ENCODE measurements around the gene CDO1. TPM values are rescaled to one million over a fixed set of nuclear protein-coding genes. Genes with fewer than 3 reads are reported as not detected.
A peak's percentile ranks its signal among the peaks of the same experiment; 100 is the strongest.
"Not testable (repeated sequence)": the region's sequence is repeated elsewhere in the genome, so short reads cannot be mapped to it uniquely, and the experiment has no call there.

The CDO1 gene
- total and polyA plus RNA-seq, 2 donors: 1.6 to 1.7 TPM

- no peaks in the 10 kb centered on the region for H3K27me3 ChIP-seq (ENCODE audit: control insufficient read depth in 2 of 2, insufficient read depth in 1 of 2, low read length in 1 of 2)
- DNase-seq (ENCODE audit: low read depth in 6 of 9, low spot score in 9 of 9): peak in 6 of 9 donors; percentile 29 to 78 (median 54)
- H3K4me1 ChIP-seq (ENCODE audit: control insufficient read depth in 2 of 2, insufficient read depth in 2 of 2, low read length in 2 of 2): peaks cover 10 to 13% of the 10 kb centered on the region in 2 donors
- H3K27ac ChIP-seq (ENCODE audit: low read depth in 1 of 2, low read length in 1 of 2): no peak overlapping the region
- 63% methylated on average over 10 of the region's 10 CpGs for WGBS
- no peak overlapping the region for H3K4me3 ChIP-seq (ENCODE audit: low read length in 2 of 2)
- H3K36me3 ChIP-seq (ENCODE audit: control insufficient read depth in 2 of 2, insufficient read depth in 2 of 2, low read length in 1 of 2): peaks cover 7 to 31% of the 10 kb centered on the region in 2 donors
- H3K9me3 ChIP-seq (ENCODE audit: control insufficient read depth in 2 of 2, insufficient read depth in 1 of 2, low read length in 1 of 2): no peaks in the 10 kb centered on the region
Observed at GRCh38 chr5:115838885-115839518, 22.5 kb upstream of the CDO1 start.

- no peak overlapping the region for H3K27ac ChIP-seq (ENCODE audit: low read depth in 1 of 2, low read length in 1 of 2)
- no peak for DNase-seq (ENCODE audit: low read depth in 6 of 9, low spot score in 9 of 9)
- no peak overlapping the region for H3K4me3 ChIP-seq (ENCODE audit: low read length in 2 of 2)
- peaks cover 9 to 11% of the 10 kb centered on the region in 2 donors for H3K4me1 ChIP-seq (ENCODE audit: control insufficient read depth in 2 of 2, insufficient read depth in 2 of 2, low read length in 2 of 2)
- H3K27me3 ChIP-seq (ENCODE audit: control insufficient read depth in 2 of 2, insufficient read depth in 1 of 2, low read length in 1 of 2): no peaks in the 10 kb centered on the region
- H3K9me3 ChIP-seq (ENCODE audit: control insufficient read depth in 2 of 2, insufficient read depth in 1 of 2, low read length in 1 of 2): no peaks in the 10 kb centered on the region
- H3K36me3 ChIP-seq (ENCODE audit: control insufficient read depth in 2 of 2, insufficient read depth in 2 of 2, low read length in 1 of 2): peaks cover 7 to 51% of the 10 kb centered on the region in 2 donors
- over 99% methylated on average over 4 of the region's 4 CpGs for WGBS
Observed at GRCh38 chr5:115835481-115835880, 19.0 kb upstream of the CDO1 start.

- no peaks in the 10 kb centered on the region for H3K4me1 ChIP-seq (ENCODE audit: control insufficient read depth in 2 of 2, insufficient read depth in 2 of 2, low read length in 2 of 2)
- 58% methylated on average over 2 of the region's 2 CpGs for WGBS
- peak in 1 of 9 donors; percentile 46 for DNase-seq (ENCODE audit: low read depth in 6 of 9, low spot score in 9 of 9)
- H3K27ac ChIP-seq (ENCODE audit: low read depth in 1 of 2, low read length in 1 of 2): no peak overlapping the region
- no peaks in the 10 kb centered on the region for H3K9me3 ChIP-seq (ENCODE audit: control insufficient read depth in 2 of 2, insufficient read depth in 1 of 2, low read length in 1 of 2)
- H3K27me3 ChIP-seq (ENCODE audit: control insufficient read depth in 2 of 2, insufficient read depth in 1 of 2, low read length in 1 of 2): no peaks in the 10 kb centered on the region
- no peak overlapping the region for H3K4me3 ChIP-seq (ENCODE audit: low read length in 2 of 2)
- peaks cover 7 to 51% of the 10 kb centered on the region in 2 donors for H3K36me3 ChIP-seq (ENCODE audit: control insufficient read depth in 2 of 2, insufficient read depth in 2 of 2, low read length in 1 of 2)
Observed at GRCh38 chr5:115831163-115831768, 14.8 kb upstream of the CDO1 start.

GRCh38 chr5:115829913-115830312 lies 13.5 kb upstream of the CDO1 start:
- Histone ChIP-seq H3K36me3 (ENCODE audit: control insufficient read depth in 2 of 2, insufficient read depth in 2 of 2, low read length in 1 of 2) (peaks cover 0 to 40% of the 10 kb centered on the region in 2 donors), H3K27me3 (ENCODE audit: control insufficient read depth in 2 of 2, insufficient read depth in 1 of 2, low read length in 1 of 2) (no peaks in the 10 kb centered on the region), H3K4me3 (ENCODE audit: low read length in 2 of 2) (no peak overlapping the region), H3K9me3 (ENCODE audit: control insufficient read depth in 2 of 2, insufficient read depth in 1 of 2, low read length in 1 of 2) (no peaks in the 10 kb centered on the region), H3K4me1 (ENCODE audit: control insufficient read depth in 2 of 2, insufficient read depth in 2 of 2, low read length in 2 of 2) (no peaks in the 10 kb centered on the region), H3K27ac (ENCODE audit: low read depth in 1 of 2, low read length in 1 of 2) (no peak overlapping the region)
- WGBS: 99% methylated on average over 5 of the region's 5 CpGs
- DNase-seq (ENCODE audit: low read depth in 6 of 9, low spot score in 9 of 9): no peak

- Histone ChIP-seq H3K4me1 (ENCODE audit: control insufficient read depth in 2 of 2, insufficient read depth in 2 of 2, low read length in 2 of 2) (no peaks in the 10 kb centered on the region), H3K9me3 (ENCODE audit: control insufficient read depth in 2 of 2, insufficient read depth in 1 of 2, low read length in 1 of 2) (no peaks in the 10 kb centered on the region), H3K27me3 (ENCODE audit: control insufficient read depth in 2 of 2, insufficient read depth in 1 of 2, low read length in 1 of 2) (no peaks in the 10 kb centered on the region), H3K36me3 (ENCODE audit: control insufficient read depth in 2 of 2, insufficient read depth in 2 of 2, low read length in 1 of 2) (peaks cover 0 to 18% of the 10 kb centered on the region in 2 donors), H3K4me3 (ENCODE audit: low read length in 2 of 2) (no peak overlapping the region), H3K27ac (ENCODE audit: low read depth in 1 of 2, low read length in 1 of 2) (no peak overlapping the region)
- no peak for DNase-seq (ENCODE audit: low read depth in 6 of 9, low spot score in 9 of 9)
- WGBS: 98% methylated on average over 4 of the region's 4 CpGs
Observed at GRCh38 chr5:115825948-115826347, 9.5 kb upstream of the CDO1 start.

GRCh38 chr5:115824983-115825382 lies 8.5 kb upstream of the CDO1 start:
- H3K9me3 ChIP-seq (ENCODE audit: control insufficient read depth in 2 of 2, insufficient read depth in 1 of 2, low read length in 1 of 2); H3K4me3 ChIP-seq (ENCODE audit: low read length in 2 of 2); DNase-seq (ENCODE audit: low read depth in 6 of 9, low spot score in 9 of 9); H3K4me1 ChIP-seq (ENCODE audit: control insufficient read depth in 2 of 2, insufficient read depth in 2 of 2, low read length in 2 of 2); H3K27ac ChIP-seq (ENCODE audit: low read depth in 1 of 2, low read length in 1 of 2); H3K27me3 ChIP-seq (ENCODE audit: control insufficient read depth in 2 of 2, insufficient read depth in 1 of 2, low read length in 1 of 2): not testable (repeated sequence)
- H3K36me3 ChIP-seq (ENCODE audit: control insufficient read depth in 2 of 2, insufficient read depth in 2 of 2, low read length in 1 of 2): peaks cover 0 to 12% of the 10 kb centered on the region in 2 donors
- WGBS: 100% methylated on average over 1 of the region's 1 CpG

GRCh38 chr5:115820846-115821245 lies 4.4 kb upstream of the CDO1 start:
- H3K9me3 ChIP-seq (ENCODE audit: control insufficient read depth in 2 of 2, insufficient read depth in 1 of 2, low read length in 1 of 2): no peaks in the 10 kb centered on the region
- no peak for DNase-seq (ENCODE audit: low read depth in 6 of 9, low spot score in 9 of 9)
- no peaks in the 10 kb centered on the region for H3K36me3 ChIP-seq (ENCODE audit: control insufficient read depth in 2 of 2, insufficient read depth in 2 of 2, low read length in 1 of 2)
- peaks cover 0 to 9% of the 10 kb centered on the region in 2 donors for H3K4me1 ChIP-seq (ENCODE audit: control insufficient read depth in 2 of 2, insufficient read depth in 2 of 2, low read length in 2 of 2)
- H3K27me3 ChIP-seq (ENCODE audit: control insufficient read depth in 2 of 2, insufficient read depth in 1 of 2, low read length in 1 of 2): peaks cover 17 to 40% of the 10 kb centered on the region in 2 donors
- 94% methylated on average over 1 of the region's 1 CpG for WGBS
- H3K27ac ChIP-seq (ENCODE audit: low read depth in 1 of 2, low read length in 1 of 2): no peak overlapping the region
- no peak overlapping the region for H3K4me3 ChIP-seq (ENCODE audit: low read length in 2 of 2)

GRCh38 chr5:115818821-115819220 lies 2.4 kb upstream of the CDO1 start:
- Histone ChIP-seq H3K9me3 (ENCODE audit: control insufficient read depth in 2 of 2, insufficient read depth in 1 of 2, low read length in 1 of 2) (no peaks in the 10 kb centered on the region), H3K4me1 (ENCODE audit: control insufficient read depth in 2 of 2, insufficient read depth in 2 of 2, low read length in 2 of 2) (peaks cover 0 to 13% of the 10 kb centered on the region in 2 donors), H3K36me3 (ENCODE audit: control insufficient read depth in 2 of 2, insufficient read depth in 2 of 2, low read length in 1 of 2) (no peaks in the 10 kb centered on the region), H3K27ac (ENCODE audit: low read depth in 1 of 2, low read length in 1 of 2) (no peak overlapping the region), H3K4me3 (ENCODE audit: low read length in 2 of 2) (no peak overlapping the region), H3K27me3 (ENCODE audit: control insufficient read depth in 2 of 2, insufficient read depth in 1 of 2, low read length in 1 of 2) (peaks cover 33 to 60% of the 10 kb centered on the region in 2 donors)
- DNase-seq (ENCODE audit: low read depth in 6 of 9, low spot score in 9 of 9): no peak
- WGBS: 97% methylated on average over 18 of the region's 18 CpGs

- Histone ChIP-seq H3K36me3 (ENCODE audit: control insufficient read depth in 2 of 2, insufficient read depth in 2 of 2, low read length in 1 of 2) (no peaks in the 10 kb centered on the region), H3K4me3 (ENCODE audit: low read length in 2 of 2) (no peak overlapping the region), H3K27me3 (ENCODE audit: control insufficient read depth in 2 of 2, insufficient read depth in 1 of 2, low read length in 1 of 2) (peaks cover 37 to 67% of the 10 kb centered on the region in 2 donors), H3K9me3 (ENCODE audit: control insufficient read depth in 2 of 2, insufficient read depth in 1 of 2, low read length in 1 of 2) (no peaks in the 10 kb centered on the region), H3K27ac (ENCODE audit: low read depth in 1 of 2, low read length in 1 of 2) (no peak overlapping the region), H3K4me1 (ENCODE audit: control insufficient read depth in 2 of 2, insufficient read depth in 2 of 2, low read length in 2 of 2) (peaks cover 0 to 13% of the 10 kb centered on the region in 2 donors)
- no peak for DNase-seq (ENCODE audit: low read depth in 6 of 9, low spot score in 9 of 9)
- 93% methylated on average over 7 of the region's 7 CpGs for WGBS
Observed at GRCh38 chr5:115817386-115817785, 927 bp upstream of the CDO1 start.
